SHP77 (cell line): ENCODE results near the gene SH3RF3.
A peak's percentile ranks its signal among the peaks of the same experiment; 100 is the strongest.

Source experiments
- DNase-seq, 2 experiments: peaks; one replicate each; lab custom pipeline; 2025; lab: John Stamatoyannopoulos, UW

Gene SH3RF3

DNA sequence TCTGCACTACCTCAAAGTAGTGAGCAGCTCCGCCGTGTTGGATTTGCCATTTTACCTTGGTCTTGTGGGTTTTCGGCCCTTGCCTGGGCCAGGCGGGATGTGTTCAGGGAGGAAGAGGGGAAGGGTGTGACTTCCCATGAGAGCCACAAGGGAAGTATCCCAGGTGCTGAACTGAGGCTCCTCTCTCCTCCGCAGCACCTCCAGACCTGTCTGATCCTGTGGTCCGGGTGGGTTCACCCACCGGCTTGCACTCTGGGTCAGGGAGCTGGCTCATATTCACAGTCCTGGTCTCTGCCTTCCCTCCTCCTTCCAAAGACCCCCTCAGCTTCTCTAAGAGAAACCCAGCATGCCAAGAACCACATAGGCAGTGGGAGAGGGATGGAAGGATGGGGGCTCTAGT is 249.0 kb downstream of the SH3RF3 start:
- no peak for DNase-seq

DNA sequence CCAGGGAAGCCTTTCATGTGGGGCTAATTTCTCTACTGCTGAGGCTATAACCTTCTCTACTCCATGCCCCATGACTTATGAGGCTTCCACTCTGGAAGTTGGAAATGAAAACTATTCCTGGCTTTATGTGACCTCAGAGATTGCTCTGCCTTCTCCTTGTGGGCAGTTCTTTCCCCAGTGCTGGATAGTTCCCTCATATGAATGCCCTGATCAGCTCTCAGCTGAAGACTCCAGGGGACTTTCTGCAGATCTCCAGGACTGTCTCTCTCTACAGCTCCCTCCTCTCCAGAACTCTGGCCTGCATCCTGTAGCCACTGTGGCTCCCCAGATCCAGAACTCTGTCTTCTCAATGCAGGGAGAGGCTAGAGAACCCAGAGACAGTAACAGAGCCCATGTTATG is 249.7 kb downstream of the SH3RF3 start:
- DNase-seq = no peak

DNA sequence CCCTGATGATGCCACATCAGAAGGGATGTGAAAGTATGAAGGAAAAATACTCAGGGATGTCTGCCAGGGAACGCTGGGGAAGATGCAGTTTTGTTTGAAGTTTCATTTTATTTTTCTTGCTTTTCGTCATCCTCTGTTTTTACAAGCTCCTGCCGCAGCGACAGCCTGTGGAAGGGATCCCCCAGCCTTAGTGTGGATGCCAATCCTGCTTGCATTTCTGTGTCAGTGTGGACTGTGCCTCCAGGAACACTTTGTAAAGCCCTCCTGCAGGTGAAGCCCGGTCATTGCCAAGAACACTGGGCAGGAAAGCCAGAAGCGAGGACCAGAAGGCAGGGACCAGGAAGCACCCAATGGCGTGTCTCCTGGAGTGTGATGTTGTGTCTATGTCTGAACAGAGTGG is 250.5 kb downstream of the SH3RF3 start:
- DNase-seq = no peak

DNA sequence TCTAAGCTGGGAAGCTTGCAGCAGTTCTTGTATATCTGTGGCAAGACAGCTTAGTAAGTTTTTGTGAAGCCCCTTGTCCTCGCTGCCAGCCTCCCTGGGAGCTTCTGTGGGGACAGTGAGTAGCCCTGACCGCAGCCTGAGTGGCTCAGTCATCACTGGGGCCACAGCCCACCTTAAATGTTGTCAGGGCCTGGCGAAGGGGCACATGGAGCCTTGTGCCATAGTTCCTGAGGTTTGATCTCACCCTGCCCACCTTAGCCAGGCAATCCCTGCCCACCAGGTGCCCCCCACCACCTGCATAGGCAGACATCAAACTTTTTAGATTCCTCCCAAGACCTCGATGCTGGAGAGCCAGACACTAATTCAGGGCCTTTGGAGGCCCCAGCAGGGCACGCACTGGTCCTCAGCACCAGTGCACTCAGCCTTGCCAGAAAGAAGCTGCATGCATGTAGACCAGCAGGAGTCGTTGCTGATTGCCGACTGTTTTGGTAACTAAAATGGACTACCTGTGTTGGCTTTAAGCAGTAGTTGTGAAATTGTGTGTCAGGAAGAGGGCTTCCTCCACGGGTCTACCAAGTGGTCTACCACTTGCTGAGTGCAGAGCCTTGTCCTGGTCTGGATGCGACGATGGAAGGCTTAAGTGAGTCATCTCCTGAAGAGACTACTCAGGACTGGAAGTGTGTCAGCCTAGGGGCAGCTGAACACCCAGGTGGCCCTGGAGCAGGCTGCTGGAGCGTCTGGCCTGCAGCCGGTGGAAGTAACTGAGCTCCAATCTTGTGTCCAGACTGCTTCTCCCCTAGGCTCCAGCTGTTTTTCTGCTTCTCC is 251.7 kb downstream of the SH3RF3 start:
- DNase-seq = no peak

DNA sequence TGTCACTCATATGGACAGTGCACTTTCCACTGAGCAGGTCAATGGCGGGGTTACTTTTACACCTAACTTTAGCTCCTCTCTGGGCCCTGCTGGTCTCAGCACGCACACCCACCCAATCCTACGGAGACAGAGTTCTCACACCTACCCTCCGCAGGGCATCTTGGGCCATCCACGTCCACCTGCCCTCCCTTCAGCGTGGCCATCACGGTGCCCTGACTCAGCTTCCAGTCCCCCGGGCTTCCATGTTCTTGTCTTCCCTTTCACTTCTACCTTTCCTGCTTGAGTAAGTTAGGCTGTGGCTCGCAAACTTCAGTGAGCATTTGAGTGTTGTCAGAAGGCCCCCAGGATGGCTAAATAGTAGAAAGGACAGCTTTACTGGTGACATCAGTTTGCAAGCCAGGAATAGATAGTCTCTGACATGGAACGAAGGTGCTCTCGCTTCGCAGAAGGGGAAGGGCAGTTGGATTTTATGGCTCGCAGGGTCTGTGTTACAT is 252.4 kb downstream of the SH3RF3 start:
- DNase-seq = no peak

DNA sequence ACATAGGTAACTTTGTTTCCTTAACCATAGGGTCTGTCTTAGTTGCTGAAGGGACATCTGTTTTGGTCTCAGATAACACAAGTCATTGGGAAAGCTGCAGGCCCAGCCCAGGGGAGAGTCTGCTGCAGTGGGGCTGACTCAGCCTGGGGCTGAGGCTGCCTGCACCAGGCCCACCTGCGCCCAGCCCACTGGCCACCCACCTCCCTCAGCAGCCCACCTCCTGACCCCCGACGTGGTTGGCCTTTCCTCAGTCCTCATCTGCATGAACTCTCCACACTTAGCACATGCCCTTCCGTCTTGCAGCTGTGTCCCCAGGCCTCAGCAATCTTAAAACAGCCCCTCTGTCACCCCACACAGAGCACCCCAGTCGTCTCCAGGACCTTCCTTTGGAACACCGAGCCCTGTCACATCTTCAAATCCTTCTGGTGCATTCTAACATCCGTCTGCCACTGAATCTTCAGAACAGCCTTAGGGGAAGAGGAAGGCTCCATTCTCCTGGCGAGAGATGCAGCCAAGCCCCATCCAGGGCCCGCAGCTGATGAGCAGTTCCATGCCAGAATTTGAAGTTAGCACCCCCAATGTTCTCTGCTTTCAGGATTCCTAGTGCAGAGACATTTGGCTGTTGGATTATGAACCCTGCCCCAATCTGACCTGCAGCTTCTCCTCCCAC is 253.4 kb downstream of the SH3RF3 start:
- no peak for DNase-seq

DNA sequence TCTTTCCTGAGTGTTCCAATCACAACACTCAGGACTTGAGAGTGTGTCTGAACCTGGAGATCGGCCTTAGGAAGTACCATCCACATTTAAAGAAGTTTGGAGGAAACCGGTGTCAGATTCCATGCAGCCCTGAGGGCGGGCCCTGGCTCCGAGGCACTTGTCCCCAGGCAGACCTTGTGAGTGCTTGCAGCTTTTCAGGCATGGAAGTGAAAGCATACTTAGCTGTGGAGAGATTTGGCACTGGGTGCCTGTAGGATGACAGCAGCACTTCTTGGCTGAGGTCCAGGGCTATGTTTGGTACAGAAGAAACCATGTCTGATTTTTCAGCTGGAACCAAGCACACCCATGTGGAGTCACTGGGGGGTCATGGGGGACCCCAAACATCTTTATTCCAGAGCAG is 253.9 kb downstream of the SH3RF3 start:
- DNase-seq = peak in 1 of 2 experiments; percentile 63

DNA sequence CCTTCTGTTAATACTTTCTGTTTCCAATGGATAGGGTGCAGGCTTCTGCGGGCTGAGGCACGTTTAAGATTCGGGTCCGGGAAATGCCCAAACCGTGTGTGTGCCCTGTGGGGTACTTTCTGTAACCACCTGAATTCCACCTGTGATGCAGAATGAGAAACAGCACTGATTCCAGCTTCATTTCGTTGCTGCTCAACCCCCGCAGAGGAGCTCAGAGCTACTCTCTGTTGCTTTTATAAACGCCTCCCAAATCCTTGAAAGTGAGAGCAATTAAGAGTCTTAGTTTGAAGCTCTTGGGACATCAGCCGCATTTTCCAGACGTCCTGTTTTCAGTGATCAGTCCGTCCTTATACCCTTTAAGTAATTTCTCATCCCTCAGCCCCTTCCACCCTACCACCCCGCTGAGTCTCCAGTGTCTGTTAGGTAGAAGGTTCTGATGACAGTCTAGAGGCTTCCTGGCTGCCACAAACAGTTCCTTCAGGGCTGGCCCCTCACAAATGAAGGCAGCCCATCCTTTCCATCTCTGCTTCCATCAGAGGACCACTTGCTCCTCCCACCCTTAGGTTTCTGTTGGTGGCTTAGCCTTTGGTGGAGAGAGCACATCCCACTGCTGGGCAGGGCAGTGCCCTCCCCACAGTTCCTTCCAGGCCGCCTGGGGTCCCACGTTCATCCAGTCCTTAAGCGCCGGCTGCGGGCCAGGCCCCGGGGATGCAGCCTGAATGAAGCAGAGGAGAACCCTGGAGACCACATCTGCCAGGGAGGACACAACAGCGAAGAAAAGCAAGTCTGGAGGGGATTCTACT is 254.7 kb downstream of the SH3RF3 start:
- DNase-seq = no peak

DNA sequence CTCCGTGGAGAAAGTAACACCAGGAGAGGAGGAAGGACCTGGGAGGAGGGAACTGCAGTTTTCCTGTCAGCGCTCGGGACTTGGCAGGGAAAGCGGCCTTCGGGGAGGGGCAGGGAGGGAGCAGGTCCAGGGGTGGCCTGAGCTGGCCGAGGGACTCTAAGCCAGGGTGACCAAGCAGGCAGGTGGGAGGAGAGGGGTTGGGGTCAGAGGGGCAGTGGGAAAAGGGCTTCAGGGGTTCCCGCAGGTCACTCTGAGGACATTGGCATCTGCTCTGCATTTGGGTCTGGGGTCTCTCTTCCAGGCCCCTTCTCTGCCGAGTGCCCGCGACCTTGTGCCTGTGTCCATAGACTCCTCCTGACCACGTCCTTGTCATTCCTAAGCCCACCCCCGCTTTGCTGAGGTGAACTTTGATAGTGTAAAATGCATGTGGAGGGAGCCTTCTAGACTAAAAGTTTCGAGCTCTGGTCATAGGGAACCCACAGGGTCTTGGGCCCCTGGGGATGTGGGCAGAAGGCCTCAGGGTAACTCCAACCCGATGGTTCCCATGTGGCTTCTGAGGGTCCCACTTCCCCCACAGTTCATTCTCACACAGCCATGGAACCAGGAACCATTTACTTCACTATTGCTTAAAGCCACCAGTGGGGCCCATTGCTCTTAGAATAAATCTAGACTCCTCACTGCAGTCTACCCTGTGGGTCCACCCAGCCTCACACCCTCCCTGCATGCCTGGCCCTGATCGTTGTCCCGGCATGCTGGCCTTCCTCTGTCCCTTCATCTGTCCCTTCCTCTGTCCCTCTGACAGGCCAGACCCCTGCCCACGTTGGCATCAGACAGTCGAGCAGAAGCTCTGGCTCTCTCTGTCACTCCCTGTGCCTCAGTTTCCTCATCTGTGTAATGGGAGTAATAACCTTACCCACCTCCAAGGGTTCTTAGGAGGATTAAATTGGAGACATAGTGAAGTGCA is 255.6 kb downstream of the SH3RF3 start:
- DNase-seq = no peak

DNA sequence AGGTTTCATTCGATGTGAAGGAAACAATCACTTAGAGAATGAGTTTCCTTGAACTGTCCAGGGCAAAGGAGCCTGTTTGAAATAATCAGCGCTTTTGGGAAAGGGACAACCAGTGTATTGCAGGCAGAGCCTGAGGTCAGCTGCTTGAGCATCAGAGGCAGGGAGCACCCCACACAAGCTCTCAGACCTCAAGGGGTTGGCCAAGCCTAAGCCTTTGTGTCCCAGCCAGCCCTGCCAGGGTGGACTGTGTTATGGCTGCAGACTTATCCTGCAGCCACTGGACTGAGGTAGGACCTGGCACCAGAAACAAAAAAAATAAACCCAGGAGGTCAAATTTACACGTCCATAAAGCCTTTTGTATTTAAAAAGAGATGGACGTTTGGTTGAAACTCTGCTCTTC is 256.5 kb downstream of the SH3RF3 start:
- no peak for DNase-seq

DNA sequence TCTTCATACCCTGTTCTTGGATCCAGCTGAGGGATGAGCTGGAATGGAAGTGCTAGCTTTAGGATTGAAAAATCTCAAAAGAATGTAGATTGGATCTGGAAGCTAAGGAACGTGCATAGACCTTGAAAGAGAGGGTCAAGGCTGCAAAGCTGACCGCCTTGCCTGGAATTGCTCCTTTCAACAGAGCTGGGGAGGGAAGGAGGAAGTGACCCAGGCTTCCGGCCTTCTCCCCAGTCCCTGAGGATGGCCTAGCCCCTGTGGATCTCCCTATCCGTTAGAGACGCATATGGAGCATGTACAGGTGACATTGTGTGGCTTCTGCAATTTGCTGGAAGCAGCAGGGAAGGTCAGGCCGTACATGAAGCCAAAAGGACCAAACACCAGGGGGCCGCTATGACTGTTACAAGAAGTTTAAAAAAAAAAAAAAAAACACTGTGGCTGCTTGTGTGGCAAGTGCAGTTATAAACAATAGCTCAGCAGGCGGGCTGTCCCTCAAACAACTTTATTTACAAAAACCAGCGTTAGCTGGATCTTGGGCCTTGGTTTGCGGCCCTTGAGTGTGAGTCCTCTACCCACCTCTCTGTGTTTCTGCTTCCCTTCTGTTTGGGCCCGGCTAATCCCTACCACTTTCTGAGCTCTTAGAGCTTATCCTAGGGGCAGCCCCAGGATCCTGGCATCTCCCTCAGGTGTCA is 257.1 kb downstream of the SH3RF3 start:
- DNase-seq = no peak

DNA sequence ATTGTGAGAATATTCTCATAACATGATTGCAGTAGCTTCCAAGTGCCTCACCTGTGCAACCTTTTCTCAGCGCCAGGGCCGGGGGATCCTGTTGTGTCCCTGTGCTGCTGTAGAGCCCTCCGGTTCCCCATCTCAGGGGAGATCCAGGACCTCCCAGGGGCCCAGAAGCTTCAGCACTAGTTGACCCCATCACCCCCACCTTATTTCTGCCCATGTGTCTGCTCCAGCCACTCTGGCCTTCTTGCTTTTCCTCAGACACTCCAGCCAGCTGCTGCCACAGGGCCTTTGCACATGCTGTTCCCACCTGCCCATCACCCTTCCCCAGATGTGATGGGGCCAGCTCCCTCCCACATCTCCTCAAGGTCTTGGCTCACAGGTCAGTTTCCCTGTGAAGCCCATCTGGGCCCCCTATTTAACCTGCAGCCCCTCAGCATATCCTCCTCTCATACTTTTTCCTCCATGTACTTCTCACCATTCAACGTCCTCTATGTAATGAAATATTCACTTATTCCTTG is 258.3 kb downstream of the SH3RF3 start:
- DNase-seq = no peak

DNA sequence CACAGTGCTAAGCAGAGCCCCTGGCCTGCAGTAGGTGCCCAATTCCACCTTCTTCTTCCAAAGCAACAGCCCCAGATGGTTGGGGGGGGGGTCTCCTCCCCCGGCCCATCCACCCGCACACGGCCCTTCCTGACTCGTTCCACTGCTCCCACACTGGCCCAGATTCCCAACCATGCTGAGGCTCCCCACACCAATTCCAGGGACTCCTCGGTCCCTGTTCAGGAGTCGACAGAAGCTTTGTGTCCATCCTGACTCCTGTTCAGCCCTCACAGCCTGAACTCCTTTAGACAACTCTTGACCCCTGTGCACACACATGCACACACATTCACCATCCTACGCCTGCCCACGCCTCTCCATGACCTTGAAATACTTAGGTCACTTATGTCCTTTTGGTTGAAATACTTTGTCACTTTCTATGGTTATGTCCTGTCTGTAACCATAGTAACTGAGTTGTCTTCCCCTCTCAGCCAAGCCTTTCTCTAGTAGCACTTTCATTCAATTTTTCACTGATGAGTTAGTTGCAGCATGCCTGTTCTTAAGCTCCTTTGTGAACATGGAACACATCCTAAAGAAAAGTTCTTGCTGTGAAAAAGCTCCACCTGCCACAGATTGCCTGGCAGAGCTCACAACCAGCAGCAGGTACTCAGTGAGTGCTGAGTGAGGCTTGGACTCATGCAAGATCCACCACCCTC is 258.9 kb downstream of the SH3RF3 start:
- DNase-seq = no peak

DNA sequence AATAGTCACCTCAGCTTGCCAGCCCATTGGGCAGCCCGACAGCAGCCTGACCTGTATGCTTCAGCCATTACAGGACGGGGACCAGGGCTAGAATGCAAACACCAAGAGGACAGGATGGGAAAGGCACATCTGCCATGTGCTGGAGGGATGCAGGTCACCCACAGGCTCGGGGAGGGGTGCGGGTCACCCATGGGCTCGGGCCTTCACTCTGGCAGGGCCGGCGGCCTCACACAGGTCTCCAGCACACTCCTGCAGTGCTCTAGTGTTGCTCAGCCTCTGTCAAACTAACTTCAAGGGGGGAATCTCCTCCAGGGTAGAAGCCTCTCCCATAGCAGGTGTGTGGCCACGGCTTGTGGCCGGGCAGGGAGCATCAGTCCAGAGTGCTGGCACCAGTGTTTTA is 262.2 kb downstream of the SH3RF3 start:
- no peak for DNase-seq

DNA sequence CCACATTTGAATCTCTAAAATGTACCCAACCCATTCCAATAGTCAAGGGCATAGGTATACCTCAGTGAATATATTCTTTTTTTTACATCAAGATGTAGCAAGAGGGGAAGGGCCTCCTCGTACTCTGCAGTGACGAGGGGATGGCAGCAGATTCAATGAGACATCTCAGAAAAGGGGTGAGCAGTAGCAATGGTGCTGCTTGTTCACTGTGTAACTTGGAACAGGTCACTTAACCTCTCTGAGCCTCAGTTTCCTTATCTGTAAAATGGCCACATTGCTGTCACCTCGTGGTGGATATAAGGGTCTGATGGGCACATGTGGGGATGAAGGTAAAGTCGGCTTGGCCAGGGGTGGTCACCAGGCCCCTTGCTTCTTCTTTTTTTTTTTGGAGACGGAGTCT is 263.1 kb downstream of the SH3RF3 start:
- DNase-seq = no peak

DNA sequence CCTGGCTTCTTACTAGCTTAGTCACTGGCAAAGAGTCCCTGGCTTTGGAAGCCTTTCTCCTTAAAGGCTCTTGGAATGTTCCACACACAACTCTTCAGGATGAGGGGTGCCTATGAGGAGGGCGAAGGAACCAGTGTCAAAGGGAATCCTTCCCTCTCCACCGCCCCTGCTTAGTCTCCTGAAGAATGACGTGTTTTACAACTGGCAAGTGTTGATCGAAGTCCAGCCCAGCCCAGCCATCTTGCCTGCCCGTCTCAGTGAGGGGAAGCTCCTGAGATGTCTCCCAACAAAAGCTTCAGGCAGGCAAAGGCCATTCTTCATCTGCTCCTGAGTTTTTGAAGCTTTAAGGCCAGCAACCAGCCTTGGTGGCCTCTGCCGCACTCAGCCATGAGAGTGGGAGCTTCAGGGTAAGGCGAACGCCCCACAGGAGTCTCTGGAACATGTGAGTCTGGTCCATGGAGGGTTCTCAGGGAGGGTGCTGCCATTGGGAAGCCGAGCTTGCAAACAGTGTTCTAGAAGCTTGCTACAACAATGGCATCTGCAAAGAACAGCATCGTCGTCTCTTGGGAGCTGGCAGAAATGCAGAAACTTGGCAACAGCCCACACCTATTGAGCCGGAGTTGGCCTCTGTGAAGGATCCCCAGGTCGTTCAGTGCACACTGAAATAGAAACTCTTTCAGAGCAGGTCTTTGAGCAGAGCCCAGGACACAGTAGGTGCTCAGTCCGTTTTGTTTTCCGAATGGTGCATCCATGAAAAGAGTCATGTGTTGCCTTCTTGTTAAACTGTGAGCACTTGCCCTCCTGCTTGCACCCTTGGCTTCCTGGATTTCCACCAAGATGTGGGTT is 264.0 kb downstream of the SH3RF3 start:
- DNase-seq = no peak

DNA sequence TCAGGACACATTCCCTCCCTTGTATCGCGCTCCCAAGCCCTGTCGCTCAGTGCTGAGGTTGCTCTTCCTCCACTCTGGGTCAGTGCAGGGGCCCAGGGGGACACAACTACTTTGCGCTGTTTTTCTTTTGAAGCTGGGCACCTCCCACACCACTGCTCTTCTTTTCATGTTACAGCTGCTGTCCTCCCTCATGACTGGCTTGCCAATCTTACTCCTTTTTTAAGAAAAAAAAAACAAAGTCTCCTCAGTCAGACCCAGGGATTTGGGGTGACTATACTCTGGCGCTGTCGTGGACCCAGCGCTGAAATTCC is 264.6 kb downstream of the SH3RF3 start:
- no peak for DNase-seq

DNA sequence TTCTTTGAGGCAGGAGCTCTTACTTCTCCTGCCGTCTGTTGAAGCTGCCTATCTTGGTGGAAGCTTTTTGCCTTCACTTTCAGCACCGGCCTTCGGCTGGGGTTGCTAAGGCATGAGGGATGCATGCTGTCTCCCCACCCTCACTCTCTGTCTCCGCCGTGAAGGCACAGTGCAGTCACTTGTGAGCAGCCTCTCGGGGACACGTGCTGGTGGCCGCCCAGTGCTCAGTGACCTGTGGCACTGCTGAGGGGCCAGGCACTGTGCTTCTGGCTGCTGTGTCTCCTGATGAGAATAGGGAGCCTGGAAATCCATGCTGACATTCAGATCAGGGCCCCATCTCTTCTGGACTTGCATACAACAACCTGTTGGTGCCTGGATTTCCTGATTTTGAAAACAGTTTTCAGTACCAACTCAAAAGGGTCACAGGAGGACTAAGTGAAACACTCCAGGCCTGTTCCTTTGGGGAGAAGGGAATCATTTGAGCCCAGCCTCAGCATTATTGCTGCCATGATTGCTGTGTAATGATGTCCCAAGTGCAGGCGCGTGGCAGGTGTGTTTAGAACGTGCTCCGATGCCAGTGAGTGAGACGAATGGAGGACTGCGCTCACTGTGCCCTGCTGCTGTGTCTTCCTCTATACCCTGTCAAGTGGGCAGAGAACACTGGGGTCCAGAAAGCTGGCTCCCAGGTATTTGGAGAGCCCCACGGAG is 266.6 kb downstream of the SH3RF3 start:
- no peak for DNase-seq
